IMR-90 (cell line): ENCODE results near the gene CTXN3.

Source experiments
- CHD1 ChIP-seq: IDR thresholded peaks from 2 replicates; pipeline ENCODE4 v1.6.1; 2012; ENCODE audit warnings: low read depth, low read length, improper control_type of control experiment
- MAFK ChIP-seq: IDR thresholded peaks from 2 replicates; pipeline ENCODE4 v1.6.1; 2012; ENCODE audit warnings: low read depth, low read length, improper control_type of control experiment
- MXI1 ChIP-seq: IDR thresholded peaks from 2 replicates; pipeline ENCODE4 v1.6.1; 2012; ENCODE audit warnings: low read depth, mild to moderate bottlenecking, low read length, moderate library complexity, borderline replicate concordance
- POLR2A ChIP-seq: IDR thresholded peaks from 2 replicates; pipeline ENCODE4 v1.6.1; 2012; ENCODE audit warnings: mild to moderate bottlenecking, low read depth, low read length
- RAD21 ChIP-seq: IDR thresholded peaks from 2 replicates; pipeline ENCODE4 v1.6.1; 2012; ENCODE audit warnings: low read length, improper control_type of control experiment
- RFX5 ChIP-seq: IDR thresholded peaks from 2 replicates; pipeline ENCODE4 v1.8.0; 2012; ENCODE audit warnings: low read depth, mild to moderate bottlenecking, low read length, moderate library complexity
- SMC3 ChIP-seq: fragments of 150-350 bp; IDR thresholded peaks from 2 replicates; pipeline ENCODE4 v1.6.1; 2016; ENCODE audit warnings: low read depth, mild to moderate bottlenecking, antibody characterized with exemption, low read length, moderate library complexity
- TF ChIP-seq, protein P1 (sequence below): conservative IDR thresholded peaks from 2 replicates; pipeline ENCODE4 v1.5.1; 2012; ENCODE audit warnings: mild to moderate bottlenecking, low read depth, low read length, improper control_type of control experiment
- TF ChIP-seq, protein P2 (sequence below): fragments of 150-350 bp; IDR thresholded peaks from 2 replicates; pipeline ENCODE4 v1.6.1; 2016; ENCODE audit warnings: low read depth, mild to moderate bottlenecking, low read length, moderate library complexity, borderline replicate concordance

GRCh38 chr5:127707209-127707608 lies 58.3 kb downstream of the CTXN3 start:
- TF ChIP-seq, protein P1, sequence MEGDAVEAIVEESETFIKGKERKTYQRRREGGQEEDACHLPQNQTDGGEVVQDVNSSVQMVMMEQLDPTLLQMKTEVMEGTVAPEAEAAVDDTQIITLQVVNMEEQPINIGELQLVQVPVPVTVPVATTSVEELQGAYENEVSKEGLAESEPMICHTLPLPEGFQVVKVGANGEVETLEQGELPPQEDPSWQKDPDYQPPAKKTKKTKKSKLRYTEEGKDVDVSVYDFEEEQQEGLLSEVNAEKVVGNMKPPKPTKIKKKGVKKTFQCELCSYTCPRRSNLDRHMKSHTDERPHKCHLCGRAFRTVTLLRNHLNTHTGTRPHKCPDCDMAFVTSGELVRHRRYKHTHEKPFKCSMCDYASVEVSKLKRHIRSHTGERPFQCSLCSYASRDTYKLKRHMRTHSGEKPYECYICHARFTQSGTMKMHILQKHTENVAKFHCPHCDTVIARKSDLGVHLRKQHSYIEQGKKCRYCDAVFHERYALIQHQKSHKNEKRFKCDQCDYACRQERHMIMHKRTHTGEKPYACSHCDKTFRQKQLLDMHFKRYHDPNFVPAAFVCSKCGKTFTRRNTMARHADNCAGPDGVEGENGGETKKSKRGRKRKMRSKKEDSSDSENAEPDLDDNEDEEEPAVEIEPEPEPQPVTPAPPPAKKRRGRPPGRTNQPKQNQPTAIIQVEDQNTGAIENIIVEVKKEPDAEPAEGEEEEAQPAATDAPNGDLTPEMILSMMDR, result no peak
- TF ChIP-seq POLR2A (no peak), SMC3 (no peak), MXI1 (no peak), RAD21 (no peak), RFX5 (no peak), MAFK (no peak), CHD1 (no peak)
- TF ChIP-seq, protein P2, sequence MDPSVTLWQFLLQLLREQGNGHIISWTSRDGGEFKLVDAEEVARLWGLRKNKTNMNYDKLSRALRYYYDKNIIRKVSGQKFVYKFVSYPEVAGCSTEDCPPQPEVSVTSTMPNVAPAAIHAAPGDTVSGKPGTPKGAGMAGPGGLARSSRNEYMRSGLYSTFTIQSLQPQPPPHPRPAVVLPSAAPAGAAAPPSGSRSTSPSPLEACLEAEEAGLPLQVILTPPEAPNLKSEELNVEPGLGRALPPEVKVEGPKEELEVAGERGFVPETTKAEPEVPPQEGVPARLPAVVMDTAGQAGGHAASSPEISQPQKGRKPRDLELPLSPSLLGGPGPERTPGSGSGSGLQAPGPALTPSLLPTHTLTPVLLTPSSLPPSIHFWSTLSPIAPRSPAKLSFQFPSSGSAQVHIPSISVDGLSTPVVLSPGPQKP, result no peak
